Measurements from ENCODE around the gene CYP27C1.

GRCh38 chr2:127218812-127219170, 1.3 kb downstream of the CYP27C1 start:
- TF ChIP-seq CTCF (IDR thresholded peaks at IDR 0.05) (no peak), POLR2A (IDR thresholded peaks at IDR 0.05) (no peak), POLR2AphosphoS5 (IDR thresholded peaks at IDR 0.05) (no peak), EP300 (IDR thresholded peaks at IDR 0.05) (no peak)
